ENCODE data around the gene KCNMB3. TPM values are rescaled to one million over a fixed set of nuclear protein-coding genes. Genes with fewer than 3 reads are reported as not detected.

The KCNMB3 gene
- total RNA-seq, 2 experiments from 2014 or later, result 0.60 TPM; not detected in 1

DNA sequence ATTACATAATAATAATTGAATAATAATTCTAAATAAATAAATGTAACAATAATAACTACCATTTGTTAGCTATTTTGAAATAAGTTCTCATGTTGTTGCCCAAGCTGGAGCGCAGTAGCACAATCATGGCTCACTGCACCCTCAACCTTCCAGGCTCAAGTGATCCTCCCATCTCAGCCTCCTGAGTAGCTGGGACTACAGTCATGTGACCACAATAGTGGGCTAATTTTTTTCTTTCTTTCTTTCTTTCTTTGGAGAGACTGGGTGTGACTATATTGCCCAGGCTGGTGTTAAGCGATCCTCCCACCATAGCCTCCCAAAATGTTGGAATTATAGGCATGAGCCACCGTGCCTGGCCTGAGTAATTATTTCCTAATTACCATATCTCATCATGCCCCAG is 30.9 kb upstream of the KCNMB3 start:
- no TSS peak for BruUV-seq (replicated peaks)
- intact Hi-C loops (cut with micrococcal nuclease; ENCODE audit: unreplicated experiment), result no loop called here
- POLR2A ChIA-PET, result interaction anchor here (1.0 kb wide), 1 partner anchor 33 kb away, joined by 3 read pairs; no protein-coding TSS in a partner anchor
- no peak overlapping the region for H2AFZ ChIP-seq (ENCODE audit: low read length)
- no peaks in the 10 kb centered on the region for H3K9me3 ChIP-seq (ENCODE audit: low read length)
- no peaks in the 10 kb centered on the region for H3K79me2 ChIP-seq (ENCODE audit: insufficient read depth, low read depth, low read length)
- no peak overlapping the region for H3K4me2 ChIP-seq (ENCODE audit: low read length)
- TF ChIP-seq, protein P1, sequence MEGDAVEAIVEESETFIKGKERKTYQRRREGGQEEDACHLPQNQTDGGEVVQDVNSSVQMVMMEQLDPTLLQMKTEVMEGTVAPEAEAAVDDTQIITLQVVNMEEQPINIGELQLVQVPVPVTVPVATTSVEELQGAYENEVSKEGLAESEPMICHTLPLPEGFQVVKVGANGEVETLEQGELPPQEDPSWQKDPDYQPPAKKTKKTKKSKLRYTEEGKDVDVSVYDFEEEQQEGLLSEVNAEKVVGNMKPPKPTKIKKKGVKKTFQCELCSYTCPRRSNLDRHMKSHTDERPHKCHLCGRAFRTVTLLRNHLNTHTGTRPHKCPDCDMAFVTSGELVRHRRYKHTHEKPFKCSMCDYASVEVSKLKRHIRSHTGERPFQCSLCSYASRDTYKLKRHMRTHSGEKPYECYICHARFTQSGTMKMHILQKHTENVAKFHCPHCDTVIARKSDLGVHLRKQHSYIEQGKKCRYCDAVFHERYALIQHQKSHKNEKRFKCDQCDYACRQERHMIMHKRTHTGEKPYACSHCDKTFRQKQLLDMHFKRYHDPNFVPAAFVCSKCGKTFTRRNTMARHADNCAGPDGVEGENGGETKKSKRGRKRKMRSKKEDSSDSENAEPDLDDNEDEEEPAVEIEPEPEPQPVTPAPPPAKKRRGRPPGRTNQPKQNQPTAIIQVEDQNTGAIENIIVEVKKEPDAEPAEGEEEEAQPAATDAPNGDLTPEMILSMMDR (conservative IDR thresholded peaks at IDR 0.05; ENCODE audit: low read length), result no peak
- no peak for TF ChIP-seq EZH2phosphoT487 (IDR thresholded peaks at IDR 0.05; ENCODE audit: borderline replicate concordance, low read depth, low read length)
- H3K9me2 ChIP-seq (ENCODE audit: insufficient read depth, low read length), result no peaks in the 10 kb centered on the region
- H3K36me3 ChIP-seq (ENCODE audit: insufficient read depth, low read length), result no peaks in the 10 kb centered on the region
- no peaks in the 10 kb centered on the region for H3K4me1 ChIP-seq (ENCODE audit: insufficient read depth, low read length, poor library complexity, severe bottlenecking)
- DNase-seq (ENCODE audit: low spot score), result no peak
- no peaks in the 10 kb centered on the region for H4K20me1 ChIP-seq (ENCODE audit: insufficient read depth, low read length)
- no peak overlapping the region for H3K27ac ChIP-seq (ENCODE audit: low read depth, low read length, poor library complexity, severe bottlenecking)
- H3K4me3 ChIP-seq (ENCODE audit: low read depth, low read length, poor library complexity, severe bottlenecking), result no peak overlapping the region
- CTCF ChIA-PET (ENCODE audit: unreplicated experiment), result no interaction called here

DNA sequence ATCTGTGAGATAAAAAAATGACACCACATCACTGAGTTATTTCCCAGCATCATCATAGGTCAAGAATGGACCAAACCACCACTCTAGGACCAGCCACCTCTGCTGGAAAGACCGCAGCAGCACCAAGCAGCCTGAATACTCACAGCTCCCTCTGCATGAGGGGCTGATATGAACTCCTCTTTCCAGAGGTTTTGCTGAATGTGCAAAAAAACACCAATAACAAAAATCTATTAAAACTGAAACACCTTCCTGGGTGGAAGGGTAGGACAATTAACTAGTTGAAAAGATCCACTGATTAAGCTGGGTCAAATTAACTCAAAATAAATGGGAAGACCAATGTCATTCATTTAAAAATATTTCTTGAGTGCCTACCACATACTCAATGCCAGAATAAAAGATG is 28.9 kb upstream of the KCNMB3 start:
- Histone ChIP-seq H3K9me3 (ENCODE audit: low read length) (no peaks in the 10 kb centered on the region), H3K4me3 (ENCODE audit: low read depth, low read length, poor library complexity, severe bottlenecking) (no peak overlapping the region), H3K4me1 (ENCODE audit: insufficient read depth, low read length, poor library complexity, severe bottlenecking) (no peaks in the 10 kb centered on the region), H3K4me2 (ENCODE audit: low read length) (no peak overlapping the region), H3K9me2 (ENCODE audit: insufficient read depth, low read length) (no peaks in the 10 kb centered on the region), H2AFZ (ENCODE audit: low read length) (no peak overlapping the region), H3K79me2 (ENCODE audit: insufficient read depth, low read depth, low read length) (no peaks in the 10 kb centered on the region), H3K36me3 (ENCODE audit: insufficient read depth, low read length) (no peaks in the 10 kb centered on the region), H3K27ac (ENCODE audit: low read depth, low read length, poor library complexity, severe bottlenecking) (no peak overlapping the region), H4K20me1 (ENCODE audit: insufficient read depth, low read length) (no peaks in the 10 kb centered on the region)
- ChIA-PET POLR2A (interaction anchor here (0.6 to 0.9 kb wide), 2 partner anchors 9 to 147 kb away, joined by 3 read pairs; no protein-coding TSS in a partner anchor), CTCF (ENCODE audit: unreplicated experiment) (no interaction called here)
- intact Hi-C loops (cut with micrococcal nuclease; ENCODE audit: unreplicated experiment), result no loop called here
- BruUV-seq (replicated peaks), result no TSS peak
- DNase-seq (ENCODE audit: low spot score), result no peak
- TF ChIP-seq, protein P1 (conservative IDR thresholded peaks at IDR 0.05; ENCODE audit: low read length), result no peak
- TF ChIP-seq EZH2phosphoT487 (IDR thresholded peaks at IDR 0.05; ENCODE audit: borderline replicate concordance, low read depth, low read length), result no peak

DNA sequence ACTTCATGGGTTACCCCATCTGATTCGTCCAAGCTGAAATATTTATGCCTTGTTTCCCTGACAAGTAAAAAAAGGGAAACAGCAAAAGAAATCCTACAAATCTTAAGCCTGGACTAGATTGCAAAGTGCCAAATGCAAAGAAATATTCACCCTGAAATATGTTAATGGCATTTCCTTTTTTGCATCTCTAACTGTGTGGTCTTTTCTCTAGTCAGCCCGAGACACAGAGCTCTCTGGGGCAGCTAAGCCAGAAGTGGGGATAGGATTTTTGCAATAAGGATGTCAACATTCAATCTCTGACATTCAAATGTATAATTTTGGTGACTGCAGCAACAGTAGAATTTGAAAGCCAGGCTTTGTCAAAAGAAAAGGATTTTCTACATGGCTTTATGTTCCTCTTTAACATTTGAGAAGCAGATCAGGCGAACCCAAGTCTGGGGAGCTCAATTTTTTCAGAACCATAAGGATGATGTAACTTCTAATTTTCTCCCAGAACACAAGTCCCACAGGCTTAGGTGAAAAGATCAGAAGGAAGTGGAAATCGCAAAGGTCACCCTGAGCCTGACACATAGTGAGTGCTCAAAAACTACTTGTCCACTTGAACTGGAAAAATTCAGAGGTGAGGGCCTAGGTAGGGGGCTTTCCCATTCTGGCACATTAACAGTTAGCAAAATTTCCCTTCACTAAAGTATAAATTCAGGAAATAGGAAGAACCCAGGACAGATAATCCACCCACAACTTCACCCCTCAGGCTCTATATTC is 28.2 kb upstream of the KCNMB3 start:
- no peak for TF ChIP-seq EZH2phosphoT487 (IDR thresholded peaks at IDR 0.05; ENCODE audit: borderline replicate concordance, low read depth, low read length)
- TF ChIP-seq, protein P1 (conservative IDR thresholded peaks at IDR 0.05; ENCODE audit: low read length), result no peak
- Histone ChIP-seq H3K79me2 (ENCODE audit: insufficient read depth, low read depth, low read length) (no peaks in the 10 kb centered on the region), H3K9me3 (ENCODE audit: low read length) (no peaks in the 10 kb centered on the region), H3K4me1 (ENCODE audit: insufficient read depth, low read length, poor library complexity, severe bottlenecking) (no peaks in the 10 kb centered on the region), H3K36me3 (ENCODE audit: insufficient read depth, low read length) (no peaks in the 10 kb centered on the region), H2AFZ (ENCODE audit: low read length) (no peak overlapping the region), H3K4me2 (ENCODE audit: low read length) (no peak overlapping the region), H4K20me1 (ENCODE audit: insufficient read depth, low read length) (no peaks in the 10 kb centered on the region), H3K4me3 (ENCODE audit: low read depth, low read length, poor library complexity, severe bottlenecking) (no peak overlapping the region), H3K27ac (ENCODE audit: low read depth, low read length, poor library complexity, severe bottlenecking) (no peak overlapping the region), H3K9me2 (ENCODE audit: insufficient read depth, low read length) (no peaks in the 10 kb centered on the region)
- BruUV-seq (replicated peaks), result no TSS peak
- CTCF ChIA-PET (ENCODE audit: unreplicated experiment), result no interaction called here
- intact Hi-C loops (cut with micrococcal nuclease; ENCODE audit: unreplicated experiment), result no loop called here
- POLR2A ChIA-PET, result no interaction called here
- no peak for DNase-seq (ENCODE audit: low spot score)
